H9 (cell line): ENCODE measurements around the gene STAMBPL1. TPM values are rescaled to one million over a fixed set of nuclear protein-coding genes. Genes with fewer than 3 reads are reported as not detected.

Source experiments
- DNase-seq: peaks from one replicate; pipeline ENCODE4 v3.0.0-alpha.2; 2017
- H2AFZ ChIP-seq: one replicate; pipeline ENCODE4 v1.6.1; 2013; ENCODE audit warnings: mild to moderate bottlenecking, low read length, control low read depth, moderate library complexity
- H2AK5ac ChIP-seq: 2 replicates; pipeline ENCODE4 v1.6.1; 2013; ENCODE audit warnings: low read length, control low read depth, mixed read lengths; ENCODE audit not compliant: insufficient read length
- H2BK120ac ChIP-seq: one replicate; pipeline ENCODE4 v1.6.1; 2013; ENCODE audit warnings: low read depth, mild to moderate bottlenecking, low read length, control low read depth, inconsistent platforms; ENCODE audit not compliant: poor library complexity, severe bottlenecking
- H2BK12ac ChIP-seq: 2 replicates; pipeline ENCODE4 v1.6.1; 2013; ENCODE audit warnings: low read length, control low read depth, mixed read lengths, low read depth; ENCODE audit not compliant: insufficient read length
- H2BK15ac ChIP-seq: 2 replicates; pipeline ENCODE4 v1.6.1; 2013; ENCODE audit warnings: low read depth, low read length, control low read depth
- H2BK20ac ChIP-seq: one replicate; pipeline ENCODE4 v1.6.1; 2013; ENCODE audit warnings: low read depth, mild to moderate bottlenecking, low read length, control low read depth, inconsistent platforms; ENCODE audit not compliant: poor library complexity, severe bottlenecking
- H2BK5ac ChIP-seq: 2 replicates; pipeline ENCODE4 v1.6.1; 2013; ENCODE audit warnings: low read length, control low read depth, mixed read lengths; ENCODE audit not compliant: insufficient read length
- H3K14ac ChIP-seq: 2 replicates; pipeline ENCODE4 v1.6.1; 2013; ENCODE audit warnings: low read length, control low read depth; ENCODE audit not compliant: insufficient read depth
- H3K18ac ChIP-seq: 2 replicates; pipeline ENCODE4 v1.6.1; 2013; ENCODE audit warnings: low read depth, mild to moderate bottlenecking, mixed read lengths, low read length, control low read depth; ENCODE audit not compliant: insufficient read length
- H3K23ac ChIP-seq: 2 replicates; pipeline ENCODE4 v1.6.1; 2013; ENCODE audit warnings: low read length, control low read depth, mixed read lengths, low read depth; ENCODE audit not compliant: insufficient read length
- H3K23me2 ChIP-seq: 2 replicates; pipeline ENCODE4 v1.6.1; 2013; ENCODE audit warnings: low read depth, mild to moderate bottlenecking, mixed read lengths, low read length, control low read depth; ENCODE audit not compliant: insufficient read length, poor library complexity, severe bottlenecking
- H3K27ac ChIP-seq: 2 replicates; pipeline ENCODE4 v1.5.1; 2013; ENCODE audit warnings: low read length, control low read depth, mixed read lengths, low read depth; ENCODE audit not compliant: insufficient read length
- H3K27me3 ChIP-seq: 2 replicates; pipeline ENCODE4 v1.6.1; 2013; ENCODE audit warnings: low read length, control low read depth, inconsistent platforms; ENCODE audit not compliant: insufficient read depth
- H3K4ac ChIP-seq: 2 replicates; pipeline ENCODE4 v1.6.1; 2013; ENCODE audit warnings: low read depth, mild to moderate bottlenecking, control low read depth, inconsistent platforms, low read length, moderate library complexity
- H3K4me1 ChIP-seq: 2 replicates; pipeline ENCODE4 v1.6.1; 2013; ENCODE audit warnings: low read length, control low read depth, inconsistent platforms; ENCODE audit not compliant: insufficient read depth
- H3K4me2 ChIP-seq: 2 replicates; pipeline ENCODE4 v1.6.1; 2013; ENCODE audit warnings: low read length, control low read depth, mixed read lengths; ENCODE audit not compliant: insufficient read length, insufficient read depth
- H3K56ac ChIP-seq: 2 replicates; pipeline ENCODE4 v1.6.1; 2013; ENCODE audit warnings: low read depth, mild to moderate bottlenecking, mixed read lengths, low read length, control low read depth; ENCODE audit not compliant: insufficient read length
- H3K79me1 ChIP-seq: 2 replicates; pipeline ENCODE4 v1.6.1; 2013; ENCODE audit warnings: low read depth, mild to moderate bottlenecking, moderate library complexity, low read length, control low read depth, inconsistent platforms; ENCODE audit not compliant: insufficient read depth, poor library complexity, severe bottlenecking
- H3K79me2 ChIP-seq: 2 replicates; pipeline ENCODE4 v1.6.1; 2013; ENCODE audit warnings: low read length, control low read depth, inconsistent platforms; ENCODE audit not compliant: insufficient read depth
- H3K9ac ChIP-seq: 2 replicates; pipeline ENCODE4 v1.6.1; 2013; ENCODE audit warnings: low read length, control low read depth, mixed read lengths; ENCODE audit not compliant: insufficient read length; ENCODE audit errors: extremely low read depth
- H3K9me3 ChIP-seq: one replicate; pipeline ENCODE4 v1.6.1; 2013; ENCODE audit warnings: low read depth, low read length, inconsistent platforms; ENCODE audit not compliant: control insufficient read depth
- H3T11ph ChIP-seq: one replicate; pipeline ENCODE4 v1.6.1; 2013; ENCODE audit warnings: mild to moderate bottlenecking, low read length, control low read depth, inconsistent platforms
- H4K20me1 ChIP-seq: one replicate; pipeline ENCODE4 v1.6.1; 2013; ENCODE audit not compliant: control insufficient read depth, insufficient read length, insufficient read depth
- H4K5ac ChIP-seq: 2 replicates; pipeline ENCODE4 v1.6.1; 2013; ENCODE audit warnings: low read depth, mild to moderate bottlenecking, mixed read lengths, low read length, control low read depth; ENCODE audit not compliant: insufficient read length
- H4K8ac ChIP-seq: replicated peaks from 2 replicates; pipeline ENCODE4 v1.6.1; 2013; ENCODE audit warnings: low read length, control low read depth, mixed read lengths, low read depth; ENCODE audit not compliant: insufficient read length
- H4K91ac ChIP-seq: 2 replicates; pipeline ENCODE4 v1.6.1; 2013; ENCODE audit warnings: low read depth, mild to moderate bottlenecking, moderate library complexity, mixed read lengths, low read length, control low read depth; ENCODE audit not compliant: insufficient read length
- H3K27ac Mint-ChIP-seq, 3 experiments: 2 replicates in 2 of 3; 3 replicates in 1 of 3; pipeline ENCODE4 v1.8.0; 2020 to 2021; ENCODE audit warnings: mixed read lengths in 3 of 3, mild to moderate bottlenecking in 1 of 3, moderate library complexity in 1 of 3
- H3K27me3 Mint-ChIP-seq: 2 replicates; pipeline ENCODE4 v1.8.0; 2021; ENCODE audit warnings: low read depth, mild to moderate bottlenecking, moderate library complexity, mixed read lengths
- H3K36me3 Mint-ChIP-seq, 3 experiments: 2 replicates in 2 of 3; 3 replicates in 1 of 3; pipeline ENCODE4 v1.8.0; 2020 to 2021; ENCODE audit warnings: low read depth in 3 of 3, mixed read lengths in 3 of 3; ENCODE audit not compliant: insufficient read depth in 1 of 3
- H3K4me1 Mint-ChIP-seq, 2 experiments: 2 replicates each; pipeline ENCODE4 v1.8.0; 2020; ENCODE audit warnings: mixed read lengths in 2 of 2
- H3K4me3 Mint-ChIP-seq, 2 experiments: 2 replicates in 1 of 2; 3 replicates in 1 of 2; pipeline ENCODE4 v1.8.0; 2020 to 2021; ENCODE audit warnings: mild to moderate bottlenecking in 2 of 2, mixed read lengths in 2 of 2, moderate library complexity in 1 of 2
- H3K9me3 Mint-ChIP-seq, 2 experiments: 2 replicates in 1 of 2; 3 replicates in 1 of 2; pipeline ENCODE4 v1.8.0; 2020; ENCODE audit warnings: mild to moderate bottlenecking in 2 of 2, mixed read lengths in 2 of 2, moderate library complexity in 1 of 2
- CTCF ChIP-seq: fragments of 200-600 bp; sonication (generic); conservative IDR thresholded peaks from 3 replicates; pipeline ENCODE4 v1.8.0; 2021; ENCODE audit warnings: antibody characterized with exemption, mild to moderate bottlenecking
- WGBS: extraction: QIAGEN DNeasy Blood & Tissue Kit; methylation state at CpG from one replicate; pipeline ENCODE4 v1.1.7; 2013; ENCODE audit warnings: missing lambda C conversion rate, low lambda C conversion rate, mixed read lengths; ENCODE audit not compliant: insufficient read length; ENCODE audit errors: extremely low coverage; 5-methylcytosine and 5-hydroxymethylcytosine counted together
- total RNA-seq: library from RNA; stranded (reverse); gene quantifications from 2 replicates; pipeline ENCODE4 v1.2.1, GENCODE V29; 2021

STAMBPL1 gene
- total RNA-seq, 1 experiment from 2014 or later = 3.2 TPM

GRCh38 chr10:88889559-88890337 lies 9.7 kb downstream of the STAMBPL1 start:
- H3K36me3 Mint-ChIP-seq = no peaks in the 10 kb centered on the region
- no peak overlapping the region for H3K4me2 ChIP-seq

More at GRCh38 chr10:88889559-88890337, 9.7 kb downstream of the STAMBPL1 start:
- H3K56ac ChIP-seq = no peak overlapping the region
- no peak for TF ChIP-seq CTCF
- DNase-seq = no peak
- no peak overlapping the region for H3K14ac ChIP-seq
- H4K5ac ChIP-seq = no peak overlapping the region
- no peaks in the 10 kb centered on the region for H3K79me2 ChIP-seq
- H2BK120ac ChIP-seq = no peak overlapping the region
- no peaks in the 10 kb centered on the region for H3K9me3 ChIP-seq
- H2BK15ac ChIP-seq = no peak overlapping the region
- H3K79me1 ChIP-seq = no peaks in the 10 kb centered on the region
- WGBS = no CpG with 5 or more reads among the region's 1 CpG
- no peak overlapping the region for H3K27ac Mint-ChIP-seq
- H3T11ph ChIP-seq = no peak overlapping the region
- no peak overlapping the region for H3K4me3 Mint-ChIP-seq
- H3K27ac ChIP-seq = no peak overlapping the region
- H3K23me2 ChIP-seq = no peaks in the 10 kb centered on the region
- no peaks in the 10 kb centered on the region for H4K20me1 ChIP-seq
- no peaks in the 10 kb centered on the region for H3K27me3 ChIP-seq
- H2AFZ ChIP-seq = no peak overlapping the region
- no peaks in the 10 kb centered on the region; the same call in 1 of the 2 replicates for H3K4me1 ChIP-seq
- no peak overlapping the region for H2BK5ac ChIP-seq
- H3K27me3 Mint-ChIP-seq = no peaks in the 10 kb centered on the region
- peaks cover 16 to 17% of the 10 kb centered on the region in 2 experiments for H3K4me1 Mint-ChIP-seq
- no peak overlapping the region for H2AK5ac ChIP-seq
- H3K4ac ChIP-seq = no peak overlapping the region
- H3K9me3 Mint-ChIP-seq = no peaks in the 10 kb centered on the region
- H2BK12ac ChIP-seq = no peak overlapping the region
- no peak overlapping the region for H2BK20ac ChIP-seq
- H3K9ac ChIP-seq = no peak overlapping the region
- no peak overlapping the region for H3K18ac ChIP-seq
- H3K23ac ChIP-seq = no peak overlapping the region
- no peak overlapping the region for H4K8ac ChIP-seq
- H4K91ac ChIP-seq = no peak overlapping the region
